ENCODE measurements around the gene MYEOV.

- TF ChIP-seq, protein P1, sequence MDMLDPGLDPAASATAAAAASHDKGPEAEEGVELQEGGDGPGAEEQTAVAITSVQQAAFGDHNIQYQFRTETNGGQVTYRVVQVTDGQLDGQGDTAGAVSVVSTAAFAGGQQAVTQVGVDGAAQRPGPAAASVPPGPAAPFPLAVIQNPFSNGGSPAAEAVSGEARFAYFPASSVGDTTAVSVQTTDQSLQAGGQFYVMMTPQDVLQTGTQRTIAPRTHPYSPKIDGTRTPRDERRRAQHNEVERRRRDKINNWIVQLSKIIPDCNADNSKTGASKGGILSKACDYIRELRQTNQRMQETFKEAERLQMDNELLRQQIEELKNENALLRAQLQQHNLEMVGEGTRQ (CRISPR knock-in tag; IDR thresholded peaks at IDR 0.05): no peak
- TF ChIP-seq GTF2I (CRISPR knock-in tag; conservative IDR thresholded peaks at IDR 0.05) (no peak), SP1 (CRISPR knock-in tag; conservative IDR thresholded peaks at IDR 0.05) (no peak), CREB1 (CRISPR knock-in tag; IDR thresholded peaks at IDR 0.05) (no peak)
- TF ChIP-seq, protein P2, sequence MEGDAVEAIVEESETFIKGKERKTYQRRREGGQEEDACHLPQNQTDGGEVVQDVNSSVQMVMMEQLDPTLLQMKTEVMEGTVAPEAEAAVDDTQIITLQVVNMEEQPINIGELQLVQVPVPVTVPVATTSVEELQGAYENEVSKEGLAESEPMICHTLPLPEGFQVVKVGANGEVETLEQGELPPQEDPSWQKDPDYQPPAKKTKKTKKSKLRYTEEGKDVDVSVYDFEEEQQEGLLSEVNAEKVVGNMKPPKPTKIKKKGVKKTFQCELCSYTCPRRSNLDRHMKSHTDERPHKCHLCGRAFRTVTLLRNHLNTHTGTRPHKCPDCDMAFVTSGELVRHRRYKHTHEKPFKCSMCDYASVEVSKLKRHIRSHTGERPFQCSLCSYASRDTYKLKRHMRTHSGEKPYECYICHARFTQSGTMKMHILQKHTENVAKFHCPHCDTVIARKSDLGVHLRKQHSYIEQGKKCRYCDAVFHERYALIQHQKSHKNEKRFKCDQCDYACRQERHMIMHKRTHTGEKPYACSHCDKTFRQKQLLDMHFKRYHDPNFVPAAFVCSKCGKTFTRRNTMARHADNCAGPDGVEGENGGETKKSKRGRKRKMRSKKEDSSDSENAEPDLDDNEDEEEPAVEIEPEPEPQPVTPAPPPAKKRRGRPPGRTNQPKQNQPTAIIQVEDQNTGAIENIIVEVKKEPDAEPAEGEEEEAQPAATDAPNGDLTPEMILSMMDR (IDR thresholded peaks at IDR 0.05): no peak
These were observed 41.9 kb downstream of the MYEOV start for GRCh38 chr11:69335781-69336405.

Measured in WTC11 (cell line).